Testis (tissue), 3 donors: ENCODE measurements around the gene OXCT1. TPM values are rescaled to one million over a fixed set of nuclear protein-coding genes. Genes with fewer than 3 reads are reported as not detected.
"Not testable (repeated sequence)": the region's sequence is repeated elsewhere in the genome, so short reads cannot be mapped to it uniquely, and the experiment has no call there.

Experiments
- DNase-seq: peaks from one replicate; pipeline ENCODE4 v3.0.0-alpha.2; 2019
- H3K27ac ChIP-seq, 2 donors: fragments of 200-600 bp; sonication (generic); one replicate each; pipeline ENCODE4 v1.5.1; 2019
- H3K27me3 ChIP-seq: fragments of 200-600 bp; sonication (generic); one replicate; pipeline ENCODE4 v1.5.1; 2019
- H3K36me3 ChIP-seq: fragments of 200-600 bp; sonication (generic); one replicate; pipeline ENCODE4 v1.5.1; 2017; ENCODE audit warnings: low read depth; ENCODE audit errors: missing control alignments
- H3K4me1 ChIP-seq: fragments of 200-600 bp; sonication (generic); one replicate; pipeline ENCODE4 v1.5.1; 2019
- H3K4me3 ChIP-seq, 2 donors: fragments of 200-600 bp; sonication (generic); one replicate each; pipeline ENCODE4 v1.5.1; 2017 to 2019
- H3K9me3 ChIP-seq: fragments of 200-600 bp; sonication (generic); one replicate; pipeline ENCODE4 v1.5.1; 2017
- POLR2A ChIP-seq: fragments of 450-650 bp; IDR thresholded peaks from one replicate; pipeline ENCODE4 v1.6.1; 2017; ENCODE audit warnings: antibody characterized with exemption, mild to moderate bottlenecking, moderate library complexity
- WGBS, 2 donors: methylation state at CpG; one replicate each; pipeline ENCODE4 v1.1.5; 2018; 5-methylcytosine and 5-hydroxymethylcytosine counted together
- intact Hi-C: fragments of 100-400 bp; cut with DNase I; formaldehyde crosslinking; loops from one replicate; pipeline ENCODE4 v1.15.1; 2023; ENCODE audit warnings: low total_unique reads
- polyA plus RNA-seq: library from polyadenylated mRNA; stranded (reverse); fragments of 350-450 nt; fragmentation: Illumina TruSeq; extraction: RNeasy Lipid Tissue Mini Kit (QIAGEN cat#74804); gene quantifications from one replicate; pipeline ENCODE4 v1.2.3, GENCODE V29; 2014; ENCODE audit warnings: low read depth, low replicate concordance; ENCODE audit not compliant: insufficient read depth
- total RNA-seq, 2 donors: library from RNA; depleted of rRNA; stranded (reverse); fragments of >200 nt; gene quantifications; one replicate each; pipeline ENCODE4 v1.2.3, GENCODE V29; 2016
- TF ChIP-seq, protein P1 (sequence below), 3 experiments: fragments of 450-650 bp in 2 of 3; fragments of 200-600 bp in 1 of 3; sonication (generic) in 1 of 3; IDR thresholded peaks; one replicate each; pipeline ENCODE4 v1.5.1; 2016 to 2019; ENCODE audit warnings: antibody characterized with exemption in 3 of 3, mild to moderate bottlenecking in 2 of 3, moderate library complexity in 1 of 3

Gene OXCT1
- total and polyA plus RNA-seq, 3 donors from 2014 or later, result 11.7 to 22.7 (median 16.5) TPM

DNA sequence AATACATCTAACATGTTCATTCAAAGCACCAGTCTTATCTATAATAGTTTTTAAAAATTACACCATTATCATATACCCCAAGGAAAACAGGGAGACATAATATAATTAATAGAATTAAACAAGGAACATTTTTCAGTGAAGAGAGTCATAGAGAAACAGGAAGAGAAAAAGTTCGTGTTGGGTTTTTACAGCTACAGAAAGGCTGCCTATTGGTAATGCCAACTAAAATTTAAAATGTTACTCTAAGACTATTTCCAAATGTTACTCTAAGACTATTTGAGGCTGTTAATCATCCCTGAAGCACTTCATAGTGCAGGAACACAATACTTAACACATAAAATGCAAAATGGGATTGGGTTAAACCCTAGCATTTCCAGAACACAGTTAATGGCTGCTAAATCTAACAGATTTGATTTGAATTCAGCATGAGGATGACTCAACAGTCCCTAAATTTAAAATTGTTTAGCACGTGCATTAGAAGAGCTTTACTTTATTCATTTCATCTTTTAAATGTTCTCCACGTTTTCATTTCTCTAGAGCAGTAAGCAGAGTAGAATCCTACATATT, 54.5 kb downstream of the OXCT1 start:
- 79 to 85% methylated on average over 3 of the region's 3 CpGs for WGBS, 2 donors
- intact Hi-C loops, result no loop called here
- no peak for DNase-seq

DNA sequence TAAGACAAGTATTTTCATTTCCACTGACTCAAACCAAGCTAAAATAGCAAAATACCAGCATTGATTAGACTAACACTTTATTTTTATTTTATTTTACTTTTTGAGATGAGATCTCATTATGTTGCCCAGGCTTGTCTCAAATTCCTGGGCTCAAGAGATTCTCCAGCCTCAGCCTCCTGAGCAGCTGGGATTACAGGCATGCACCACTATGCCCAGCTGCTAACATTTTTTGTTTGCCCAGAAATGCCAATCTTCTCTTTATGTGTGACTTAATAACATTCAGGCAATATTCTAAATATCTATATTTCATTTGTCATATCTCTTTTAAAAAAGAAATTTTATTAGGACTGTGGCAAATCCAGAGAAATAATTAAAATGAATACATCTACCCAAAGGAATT, 55.0 kb downstream of the OXCT1 start:
- Histone ChIP-seq H3K36me3 (no peaks in the 10 kb centered on the region), H3K27ac (no peak overlapping the region), H3K4me1 (no peaks in the 10 kb centered on the region), H3K4me3 (no peak overlapping the region), H3K9me3 (no peaks in the 10 kb centered on the region), H3K27me3 (no peaks in the 10 kb centered on the region)
- TF ChIP-seq POLR2A, result no peak
- TF ChIP-seq, protein P1, sequence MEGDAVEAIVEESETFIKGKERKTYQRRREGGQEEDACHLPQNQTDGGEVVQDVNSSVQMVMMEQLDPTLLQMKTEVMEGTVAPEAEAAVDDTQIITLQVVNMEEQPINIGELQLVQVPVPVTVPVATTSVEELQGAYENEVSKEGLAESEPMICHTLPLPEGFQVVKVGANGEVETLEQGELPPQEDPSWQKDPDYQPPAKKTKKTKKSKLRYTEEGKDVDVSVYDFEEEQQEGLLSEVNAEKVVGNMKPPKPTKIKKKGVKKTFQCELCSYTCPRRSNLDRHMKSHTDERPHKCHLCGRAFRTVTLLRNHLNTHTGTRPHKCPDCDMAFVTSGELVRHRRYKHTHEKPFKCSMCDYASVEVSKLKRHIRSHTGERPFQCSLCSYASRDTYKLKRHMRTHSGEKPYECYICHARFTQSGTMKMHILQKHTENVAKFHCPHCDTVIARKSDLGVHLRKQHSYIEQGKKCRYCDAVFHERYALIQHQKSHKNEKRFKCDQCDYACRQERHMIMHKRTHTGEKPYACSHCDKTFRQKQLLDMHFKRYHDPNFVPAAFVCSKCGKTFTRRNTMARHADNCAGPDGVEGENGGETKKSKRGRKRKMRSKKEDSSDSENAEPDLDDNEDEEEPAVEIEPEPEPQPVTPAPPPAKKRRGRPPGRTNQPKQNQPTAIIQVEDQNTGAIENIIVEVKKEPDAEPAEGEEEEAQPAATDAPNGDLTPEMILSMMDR (IDR thresholded peaks at IDR 0.05), result no peak
- intact Hi-C loops, result no loop called here
- DNase-seq, result no peak

More for the DNA sequence above, 54.5 kb downstream of the OXCT1 start:
- no peaks in the 10 kb centered on the region for H3K9me3 ChIP-seq
- H3K36me3 ChIP-seq, result no peaks in the 10 kb centered on the region
- H3K4me1 ChIP-seq, result no peaks in the 10 kb centered on the region
- no peak overlapping the region for H3K4me3 ChIP-seq
- TF ChIP-seq POLR2A, result no peak
- TF ChIP-seq, protein P1 (IDR thresholded peaks at IDR 0.05), result no peak
- H3K27me3 ChIP-seq, result no peaks in the 10 kb centered on the region
- no peak overlapping the region for H3K27ac ChIP-seq

DNA sequence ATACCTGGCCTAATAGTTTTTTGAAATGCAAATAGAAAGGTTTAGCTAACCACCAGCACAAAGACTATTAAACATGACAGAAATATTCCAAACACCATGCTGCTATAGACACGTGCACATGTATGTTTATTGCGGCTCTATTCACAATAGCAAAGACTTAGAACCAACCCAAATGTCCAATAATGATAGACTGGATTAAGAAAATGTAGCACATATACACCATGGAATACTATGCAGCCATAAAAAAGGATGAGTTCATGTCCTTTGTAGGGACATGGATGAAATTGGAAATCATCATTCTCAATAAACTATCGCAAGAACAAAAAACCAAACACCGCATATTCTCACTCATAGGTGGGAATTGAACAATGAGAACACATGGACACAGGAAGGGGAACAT, 55.9 kb downstream of the OXCT1 start:
- intact Hi-C loops, result not testable (repeated sequence)

DNA sequence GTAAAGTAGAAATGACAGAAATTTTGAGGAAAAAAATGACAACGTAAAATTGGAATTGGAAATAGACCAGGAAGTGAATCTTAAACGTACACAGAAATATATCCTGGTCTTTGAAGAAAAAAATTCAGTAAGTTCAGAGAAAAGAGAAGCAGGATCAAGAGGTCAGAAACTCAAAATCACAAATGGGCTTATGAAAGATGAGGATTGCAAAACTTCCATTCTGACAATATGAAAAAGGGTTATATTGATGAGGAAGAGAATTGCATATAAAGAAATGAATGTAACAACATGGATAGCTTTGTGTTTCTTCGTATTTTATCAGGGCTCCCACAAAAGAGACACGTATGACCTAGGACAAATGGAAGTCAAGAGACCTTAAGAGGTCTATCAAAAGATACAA, 58.1 kb downstream of the OXCT1 start:
- intact Hi-C loops, result no loop called here
- Histone ChIP-seq H3K4me1 (no peaks in the 10 kb centered on the region), H3K27ac (no peak overlapping the region), H3K36me3 (no peaks in the 10 kb centered on the region), H3K4me3 (no peak overlapping the region), H3K9me3 (no peaks in the 10 kb centered on the region), H3K27me3 (no peaks in the 10 kb centered on the region)
- no peak for DNase-seq
- WGBS, 2 donors, result 85 to 86% methylated on average over 4 of the region's 4 CpGs
- no peak for TF ChIP-seq POLR2A
- TF ChIP-seq, protein P1 (IDR thresholded peaks at IDR 0.05), result no peak

More for the DNA sequence above, 55.9 kb downstream of the OXCT1 start:
- H3K36me3 ChIP-seq, H3K4me1 ChIP-seq, DNase-seq, H3K4me3 ChIP-seq, H3K9me3 ChIP-seq, H3K27me3 ChIP-seq, H3K27ac ChIP-seq: not testable (repeated sequence)
- 91 to 95% methylated on average over 4 of the region's 4 CpGs for WGBS, 2 donors

DNA sequence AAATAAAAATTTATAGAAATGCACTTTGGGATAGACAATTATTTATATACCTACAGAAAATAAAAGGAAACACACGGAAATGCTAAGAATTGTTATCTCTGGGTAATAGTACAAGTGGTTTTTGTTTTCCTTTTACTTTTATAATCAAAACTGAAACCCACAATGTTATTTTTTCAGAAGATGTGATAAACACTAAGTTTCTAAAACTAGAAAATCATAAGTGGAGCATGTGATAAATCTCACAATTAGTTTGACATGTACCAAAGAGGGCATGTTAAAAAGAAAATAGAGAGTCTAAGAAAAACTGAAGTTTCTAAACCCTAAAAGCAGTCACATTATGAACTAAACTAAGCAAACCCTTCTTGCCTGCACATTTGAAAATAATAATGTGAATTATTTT, 61.1 kb downstream of the OXCT1 start:
- no peaks in the 10 kb centered on the region for H3K9me3 ChIP-seq
- no peak for DNase-seq
- no peak overlapping the region for H3K4me3 ChIP-seq
- WGBS, 2 donors, result 35 to 44% methylated on average over 1 of the region's 1 CpG
- H3K36me3 ChIP-seq, result no peaks in the 10 kb centered on the region
- H3K4me1 ChIP-seq, result no peaks in the 10 kb centered on the region
- no peaks in the 10 kb centered on the region for H3K27me3 ChIP-seq
- TF ChIP-seq, protein P1 (IDR thresholded peaks at IDR 0.05), result no peak
- TF ChIP-seq POLR2A, result no peak
- H3K27ac ChIP-seq, result no peak overlapping the region
- intact Hi-C loops, result no loop called here
